ENCODE measurements around the gene PTPRN2.

Gene PTPRN2

DNA sequence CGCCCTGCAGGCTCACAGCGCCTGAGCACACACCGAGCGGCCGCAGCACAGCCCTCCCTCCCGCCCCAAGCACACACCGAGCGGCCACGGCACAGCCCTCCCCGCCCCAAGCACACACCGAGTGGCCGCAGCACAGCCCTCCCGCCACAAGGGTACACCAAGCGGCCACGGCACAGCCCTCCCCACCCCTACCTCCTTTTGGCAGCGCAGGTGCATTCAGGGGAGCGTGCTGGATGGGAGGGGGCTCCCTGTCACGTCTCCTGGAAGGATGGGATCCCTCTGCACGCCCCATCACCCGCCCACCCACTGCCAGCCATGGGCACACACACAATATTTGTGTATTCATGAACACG lies 768.2 kb downstream of the PTPRN2 start:
- no peak overlapping the region for H3K27ac ChIP-seq
- TF ChIP-seq, protein P1, sequence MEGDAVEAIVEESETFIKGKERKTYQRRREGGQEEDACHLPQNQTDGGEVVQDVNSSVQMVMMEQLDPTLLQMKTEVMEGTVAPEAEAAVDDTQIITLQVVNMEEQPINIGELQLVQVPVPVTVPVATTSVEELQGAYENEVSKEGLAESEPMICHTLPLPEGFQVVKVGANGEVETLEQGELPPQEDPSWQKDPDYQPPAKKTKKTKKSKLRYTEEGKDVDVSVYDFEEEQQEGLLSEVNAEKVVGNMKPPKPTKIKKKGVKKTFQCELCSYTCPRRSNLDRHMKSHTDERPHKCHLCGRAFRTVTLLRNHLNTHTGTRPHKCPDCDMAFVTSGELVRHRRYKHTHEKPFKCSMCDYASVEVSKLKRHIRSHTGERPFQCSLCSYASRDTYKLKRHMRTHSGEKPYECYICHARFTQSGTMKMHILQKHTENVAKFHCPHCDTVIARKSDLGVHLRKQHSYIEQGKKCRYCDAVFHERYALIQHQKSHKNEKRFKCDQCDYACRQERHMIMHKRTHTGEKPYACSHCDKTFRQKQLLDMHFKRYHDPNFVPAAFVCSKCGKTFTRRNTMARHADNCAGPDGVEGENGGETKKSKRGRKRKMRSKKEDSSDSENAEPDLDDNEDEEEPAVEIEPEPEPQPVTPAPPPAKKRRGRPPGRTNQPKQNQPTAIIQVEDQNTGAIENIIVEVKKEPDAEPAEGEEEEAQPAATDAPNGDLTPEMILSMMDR (IDR thresholded peaks at IDR 0.05), result no peak
- TF ChIP-seq ZFX (IDR thresholded peaks at IDR 0.05; ENCODE audit: borderline replicate concordance), result no peak

DNA sequence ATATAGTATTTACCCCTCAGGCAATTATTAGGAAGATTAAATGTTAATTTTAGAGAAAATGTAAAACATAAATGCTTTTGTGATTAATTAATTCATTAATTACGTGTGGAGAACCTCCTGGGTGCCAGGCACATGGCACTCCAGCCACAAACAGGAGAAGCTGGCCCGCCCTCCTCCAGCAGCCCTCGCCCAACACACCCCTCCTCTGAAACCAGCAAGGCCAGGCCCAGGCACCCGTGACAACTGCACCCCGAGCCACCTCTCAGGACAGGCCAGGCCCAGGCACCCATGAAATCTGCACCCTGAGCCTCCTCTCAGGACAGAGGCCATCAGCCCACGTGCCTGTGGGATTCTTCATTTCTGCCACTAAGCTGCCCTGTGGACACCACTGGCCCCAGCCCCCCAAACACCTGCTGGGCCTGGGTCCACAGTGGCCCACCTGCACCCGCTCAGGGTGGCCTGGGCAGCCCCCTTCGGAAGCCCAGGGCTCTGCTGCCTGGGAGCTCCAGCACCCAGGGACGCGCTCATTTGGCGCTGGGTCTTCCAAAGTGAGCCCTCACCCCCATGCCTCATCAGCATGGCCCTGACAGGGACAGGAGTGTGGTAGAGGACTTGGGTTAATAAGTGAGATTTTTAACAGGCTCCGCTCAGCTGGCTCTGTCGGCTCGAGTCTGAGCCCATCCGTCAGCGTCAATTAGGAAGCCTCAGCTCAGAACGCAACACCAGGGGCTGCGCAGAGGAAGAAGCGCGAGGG lies 768.7 kb downstream of the PTPRN2 start:
- TF ChIP-seq, protein P1 (IDR thresholded peaks at IDR 0.05), result no peak
- TF ChIP-seq ZFX (IDR thresholded peaks at IDR 0.05; ENCODE audit: borderline replicate concordance), result no peak
- H3K27ac ChIP-seq, result no peak overlapping the region

DNA sequence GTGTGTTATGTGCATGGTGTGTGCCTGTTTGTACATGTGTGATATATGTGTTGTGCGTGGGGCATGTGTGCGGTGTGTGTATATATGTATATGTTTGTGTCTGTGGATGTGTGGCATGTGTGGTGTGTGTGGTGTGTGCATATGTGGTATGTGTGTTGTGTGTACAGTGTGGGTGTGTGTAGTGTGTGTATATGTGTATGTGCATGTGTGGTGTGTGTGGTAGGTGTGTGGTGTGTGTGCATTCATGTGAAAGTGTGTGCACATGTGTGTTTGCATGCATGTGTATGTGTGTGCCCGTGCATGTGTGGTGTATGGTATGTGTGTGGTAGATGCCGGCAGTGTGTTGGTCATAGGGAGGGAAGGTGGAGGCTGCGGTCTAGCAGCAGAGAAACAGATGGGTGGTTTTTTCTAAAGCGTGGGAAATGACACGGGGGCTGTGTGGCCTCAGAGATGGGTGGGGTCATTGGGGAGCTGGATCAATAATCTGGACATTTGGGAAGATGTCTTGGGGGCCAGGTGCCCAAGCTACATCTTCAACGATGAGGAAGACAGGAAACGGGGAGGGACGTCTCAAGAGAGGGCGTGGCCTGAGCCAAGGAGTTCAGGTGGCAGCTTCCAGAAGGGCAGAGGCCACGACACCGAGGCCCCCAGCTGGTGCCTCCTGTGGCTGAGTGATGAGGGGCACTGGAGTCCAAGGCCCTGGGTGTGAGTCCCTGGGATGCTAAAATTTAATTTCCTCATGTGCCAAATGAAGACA lies 769.5 kb downstream of the PTPRN2 start:
- no peak for TF ChIP-seq ZFX (IDR thresholded peaks at IDR 0.05; ENCODE audit: borderline replicate concordance)
- TF ChIP-seq, protein P1 (IDR thresholded peaks at IDR 0.05), result no peak
- H3K27ac ChIP-seq, result no peak overlapping the region

- no peak overlapping the region for H3K27ac ChIP-seq
- no peak for TF ChIP-seq ZFX (IDR thresholded peaks at IDR 0.05; ENCODE audit: borderline replicate concordance)
- TF ChIP-seq, protein P1 (IDR thresholded peaks at IDR 0.05), result no peak
Measured at GRCh38 chr7:157817433-157817832, 770.2 kb downstream of the PTPRN2 start.

DNA sequence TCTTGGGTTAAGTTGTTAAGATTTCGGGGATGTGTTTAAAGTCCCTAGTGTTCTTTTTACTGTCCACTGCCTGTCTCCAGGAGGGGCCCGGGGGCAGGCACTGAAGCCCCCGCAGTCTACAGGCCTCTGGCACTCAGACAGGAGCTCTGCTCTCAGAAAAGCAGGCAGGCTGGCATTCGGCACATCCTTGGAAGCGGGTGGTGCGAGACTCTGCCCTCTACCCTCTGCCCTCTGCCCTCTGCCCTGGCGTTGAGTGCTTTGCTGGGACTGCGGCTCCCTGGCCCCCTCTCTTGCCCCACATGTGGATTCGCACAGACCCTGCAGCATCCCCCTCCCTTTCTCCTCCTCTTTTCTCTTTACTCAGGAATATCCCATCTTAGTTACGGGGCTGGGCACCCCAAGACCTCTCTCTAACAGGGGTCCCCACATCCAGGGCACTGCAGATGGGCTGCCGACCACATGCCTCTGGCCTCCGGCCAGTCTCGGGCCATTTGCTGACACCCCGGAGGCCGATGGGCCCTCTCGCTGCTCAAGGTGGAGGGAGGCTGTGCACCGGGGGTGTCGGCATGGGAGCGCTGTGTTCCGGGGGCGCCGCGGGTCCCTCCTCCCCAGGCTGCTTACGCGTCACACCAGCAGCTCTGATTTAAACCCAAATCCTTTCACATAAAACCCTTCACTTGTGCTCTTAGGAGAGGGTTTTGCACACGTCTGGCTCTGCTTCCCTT lies 770.9 kb downstream of the PTPRN2 start:
- H3K27ac ChIP-seq, result no peak overlapping the region
- TF ChIP-seq ZFX (IDR thresholded peaks at IDR 0.05; ENCODE audit: borderline replicate concordance), result no peak
- TF ChIP-seq, protein P1 (IDR thresholded peaks at IDR 0.05), result no peak

GRCh38 chr7:157816086-157816485 lies 771.5 kb downstream of the PTPRN2 start:
- H3K27ac ChIP-seq, result no peak overlapping the region

More at GRCh38 chr7:157816086-157816485, 771.5 kb downstream of the PTPRN2 start:
- TF ChIP-seq, protein P1 (IDR thresholded peaks at IDR 0.05), result no peak
- TF ChIP-seq ZFX (IDR thresholded peaks at IDR 0.05; ENCODE audit: borderline replicate concordance), result no peak
